Cerebellar cortex (tissue), 1 donor: ENCODE data around the gene POLR3E.

Source experiments
- DNase-seq: peaks from one replicate; pipeline ENCODE4 v3.0.0-alpha.2; 2015; ENCODE audit warnings: low spot score

POLR3E gene

GRCh38 chr16:22297114-22297870 is at the start of gene POLR3E:
POLR3E (plus strand) TSS chr16:22297409; CDS start chr16:22302969, 5,560 bp downstream.
- peak; percentile 97 for DNase-seq

GRCh38 chr16:22250522-22250921 is 46.7 kb upstream of the POLR3E start:
- no peak for DNase-seq

- no peak for DNase-seq
Observed at GRCh38 chr16:22252317-22252716, 44.9 kb upstream of the POLR3E start.

- DNase-seq: no peak
Observed at GRCh38 chr16:22253272-22253671, 43.9 kb upstream of the POLR3E start.

DNA sequence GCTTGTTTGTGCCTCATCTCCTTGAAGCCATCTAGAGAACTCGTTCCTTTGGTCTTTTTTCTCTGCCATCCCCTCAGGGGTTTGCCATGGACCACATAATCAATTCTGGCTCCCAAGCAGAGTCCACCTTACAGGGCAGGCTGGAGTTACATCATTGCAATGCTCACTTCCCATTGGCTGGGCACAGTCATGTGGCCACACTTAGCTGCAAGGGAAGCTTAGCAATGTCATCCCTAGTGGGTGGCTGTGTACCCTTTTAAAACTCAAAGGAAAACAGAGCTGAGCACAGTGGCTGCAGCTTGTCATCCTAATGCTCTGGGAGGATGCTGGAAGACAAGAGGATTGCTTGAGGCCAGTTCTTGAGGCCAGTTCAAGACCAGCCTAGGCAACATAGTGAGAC is 41.9 kb upstream of the POLR3E start:
- no peak for DNase-seq

GRCh38 chr16:22257440-22257839 is 39.8 kb upstream of the POLR3E start:
- no peak for DNase-seq

GRCh38 chr16:22260490-22260889 is 36.7 kb upstream of the POLR3E start:
- DNase-seq: no peak

DNA sequence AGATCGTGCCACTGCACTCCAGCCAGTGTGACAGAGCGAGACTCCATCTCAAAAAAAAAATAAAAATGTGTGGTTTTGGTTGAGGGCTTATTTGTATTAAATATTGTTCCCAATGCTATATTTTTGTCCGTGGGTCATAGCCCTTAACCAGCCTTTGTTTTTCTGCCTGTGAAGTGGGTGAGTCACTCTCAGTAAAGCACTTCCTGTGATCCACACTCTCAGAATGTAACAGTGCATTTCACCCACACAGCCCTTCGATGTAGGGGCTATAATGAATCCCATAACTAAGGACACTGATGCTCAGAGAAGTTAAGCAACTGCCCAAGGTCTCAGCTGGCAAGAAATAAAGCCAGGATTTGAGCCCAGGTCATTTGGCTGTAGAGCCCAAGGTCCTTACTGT is 34.7 kb upstream of the POLR3E start:
- DNase-seq: no peak

- no peak for DNase-seq
Observed at GRCh38 chr16:22264786-22265185, 32.4 kb upstream of the POLR3E start.

DNA sequence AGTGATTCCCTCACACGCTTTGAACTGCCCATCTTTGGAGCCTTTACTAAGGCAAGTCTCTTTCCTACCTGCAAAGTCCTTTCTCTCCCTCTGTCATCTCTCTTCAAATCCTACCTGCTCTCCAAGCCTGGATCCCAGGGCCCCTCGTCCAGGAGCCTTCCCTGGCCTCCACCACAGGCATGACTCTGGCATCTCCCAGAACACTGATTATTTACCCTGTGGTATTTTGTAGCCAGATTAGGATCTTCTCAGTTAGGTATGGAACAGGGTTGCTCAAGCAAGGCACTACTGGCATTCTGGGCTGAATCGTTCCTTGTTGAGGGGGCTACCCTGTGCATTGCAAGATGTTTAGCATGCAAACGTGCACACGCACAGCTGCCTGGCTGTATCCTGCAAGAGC is 31.9 kb upstream of the POLR3E start:
- no peak for DNase-seq

- no peak for DNase-seq
Observed at GRCh38 chr16:22266546-22266945, 30.7 kb upstream of the POLR3E start.

DNA sequence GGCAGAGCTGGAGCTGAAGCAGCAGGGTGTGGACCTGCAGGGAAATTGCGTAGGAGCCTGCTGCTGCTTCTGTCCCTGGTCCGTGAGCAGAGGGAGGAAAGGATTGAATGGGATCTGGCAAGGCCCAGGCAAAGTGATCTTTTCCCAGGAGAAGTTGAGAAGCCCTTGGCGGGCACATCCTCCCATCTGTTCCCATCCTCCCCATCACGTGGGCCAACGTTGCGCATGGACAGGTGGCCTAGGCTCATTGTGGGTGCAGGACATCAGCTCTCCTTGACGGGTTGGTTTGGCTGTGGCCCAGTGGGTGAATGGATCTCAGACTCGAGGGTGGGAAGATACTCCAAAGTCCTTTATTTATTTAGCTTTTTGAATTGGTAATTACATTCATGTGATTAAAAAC is 29.4 kb upstream of the POLR3E start:
- peak; percentile 72 for DNase-seq

DNA sequence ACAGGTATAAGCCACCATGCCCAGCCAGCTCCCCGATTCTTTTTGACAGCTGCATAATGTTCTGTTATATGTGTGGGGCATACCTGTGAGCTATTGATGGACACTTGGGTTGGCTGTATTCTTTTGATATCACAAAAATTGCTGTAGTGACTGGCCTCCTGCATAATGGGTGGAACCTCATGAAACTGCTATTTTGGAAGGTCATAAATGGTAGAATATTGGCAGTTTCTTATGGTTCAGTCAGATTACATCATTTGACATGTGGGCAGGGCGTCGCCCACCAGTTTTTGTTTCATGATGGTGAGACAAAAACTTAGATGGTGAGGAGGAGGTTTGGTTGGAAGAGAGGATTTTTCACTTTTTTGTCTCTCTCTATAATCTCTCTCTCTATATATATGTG is 26.7 kb upstream of the POLR3E start:
- DNase-seq: no peak

DNA sequence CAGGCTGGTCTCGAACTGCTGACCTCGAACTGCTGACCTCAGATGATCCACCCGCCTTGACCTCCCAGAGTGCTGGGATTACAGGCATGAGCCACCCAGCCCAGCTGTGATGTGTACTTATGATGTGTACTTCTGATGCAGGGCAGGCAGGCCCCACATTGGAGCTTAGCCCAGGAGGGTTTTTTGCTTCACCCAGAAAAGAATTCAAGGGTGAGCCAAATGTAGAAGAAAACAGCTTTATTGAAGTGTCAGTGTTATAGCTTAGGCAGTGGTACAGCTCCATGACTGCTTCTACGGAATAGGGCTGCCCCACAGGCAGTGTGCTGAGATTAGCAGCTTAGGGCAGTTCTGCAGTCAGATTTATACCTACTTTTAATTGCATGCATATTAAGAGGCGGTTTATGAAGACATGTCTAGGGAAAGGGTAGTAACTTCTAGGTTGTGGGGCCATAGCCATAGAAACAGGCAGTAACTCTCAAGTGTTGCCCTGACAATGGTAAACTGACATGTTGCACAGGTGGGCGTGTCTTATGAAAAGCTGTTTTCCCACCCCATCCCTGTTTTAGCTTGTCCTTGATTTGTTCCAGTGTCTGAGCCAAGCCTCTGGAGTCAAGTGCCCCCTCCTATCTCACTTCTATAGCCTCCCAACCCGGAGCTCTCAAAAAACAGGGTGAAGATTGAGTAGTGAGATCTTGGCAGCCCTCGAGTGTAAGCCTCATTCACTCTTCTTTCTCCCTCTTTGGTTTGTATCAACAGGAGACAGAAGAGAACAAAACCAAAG is 24.1 kb upstream of the POLR3E start:
- no peak for DNase-seq

DNA sequence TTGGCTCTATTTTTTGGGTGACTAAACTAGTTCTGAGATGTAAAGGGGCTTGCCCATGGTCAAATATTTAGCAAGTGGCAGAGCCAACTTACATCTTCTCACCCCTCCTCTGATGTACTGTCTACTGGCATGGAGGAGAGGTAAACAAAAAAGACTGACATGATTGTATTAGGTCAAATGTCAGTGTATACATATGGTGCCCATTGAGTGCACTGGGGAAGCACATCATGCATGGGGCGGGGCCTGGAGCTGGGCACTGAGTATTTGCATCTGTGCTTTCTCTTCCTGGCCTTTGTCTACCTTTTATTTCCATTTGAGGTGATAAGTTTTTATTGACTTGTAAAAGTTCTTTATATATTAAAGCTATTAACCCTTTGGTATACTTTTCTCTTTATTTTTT is 22.3 kb upstream of the POLR3E start:
- no peak for DNase-seq

- DNase-seq: no peak
Observed at GRCh38 chr16:22278441-22279230, 18.6 kb upstream of the POLR3E start.

DNA sequence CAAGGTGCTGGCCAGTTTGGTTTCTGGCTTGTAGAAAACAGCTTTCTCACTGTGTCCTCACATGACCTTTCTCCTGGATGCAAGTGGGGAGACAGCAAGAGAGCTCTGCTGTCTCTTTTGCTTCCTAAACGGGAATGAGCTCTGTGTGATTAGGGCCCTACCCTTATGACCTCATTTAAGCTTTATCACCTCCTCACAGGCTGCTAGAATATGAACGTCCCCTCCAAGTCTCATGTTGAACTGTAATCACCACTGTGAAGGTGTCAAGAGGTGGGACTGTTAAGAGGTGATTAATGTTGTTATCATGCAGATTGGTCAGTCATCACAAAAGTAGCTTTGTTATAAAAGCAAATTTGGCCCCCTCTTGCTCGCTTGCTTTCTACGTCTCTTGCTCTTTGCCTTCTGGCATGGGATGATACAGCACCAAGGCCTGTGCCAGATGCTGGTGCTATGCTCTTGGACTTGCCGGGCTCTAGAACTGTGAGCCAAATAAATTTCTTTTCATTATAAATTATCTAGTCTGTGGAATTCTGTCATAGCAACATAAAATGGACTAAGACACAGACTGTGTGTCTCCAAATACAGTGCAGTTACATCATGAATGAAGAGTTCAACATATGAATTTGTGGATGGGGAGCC is 14.8 kb upstream of the POLR3E start:
- no peak for DNase-seq

DNA sequence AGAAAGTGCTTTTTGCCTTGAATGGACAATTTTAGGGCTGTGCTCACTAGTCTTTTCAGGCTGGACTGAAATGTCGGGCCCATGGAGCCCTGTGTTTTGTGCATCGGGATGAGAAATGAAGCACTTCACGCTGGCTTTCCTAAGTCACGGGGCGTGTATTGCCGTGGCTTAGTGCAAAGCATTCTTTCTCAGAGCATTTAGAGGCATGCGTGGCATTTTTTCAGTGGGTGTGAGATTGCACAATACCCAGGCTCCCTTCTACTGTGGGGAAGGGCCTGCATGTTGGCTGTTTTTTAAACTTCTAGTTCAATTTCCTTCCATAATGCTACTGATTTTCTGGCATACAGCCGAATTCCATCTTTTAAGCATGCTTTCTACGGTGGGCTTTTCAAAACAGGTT is 12.6 kb upstream of the POLR3E start:
- no peak for DNase-seq

GRCh38 chr16:22285080-22285479 is 12.1 kb upstream of the POLR3E start:
- no peak for DNase-seq

- no peak for DNase-seq
Observed at GRCh38 chr16:22291020-22291419, 6.2 kb upstream of the POLR3E start.

DNA sequence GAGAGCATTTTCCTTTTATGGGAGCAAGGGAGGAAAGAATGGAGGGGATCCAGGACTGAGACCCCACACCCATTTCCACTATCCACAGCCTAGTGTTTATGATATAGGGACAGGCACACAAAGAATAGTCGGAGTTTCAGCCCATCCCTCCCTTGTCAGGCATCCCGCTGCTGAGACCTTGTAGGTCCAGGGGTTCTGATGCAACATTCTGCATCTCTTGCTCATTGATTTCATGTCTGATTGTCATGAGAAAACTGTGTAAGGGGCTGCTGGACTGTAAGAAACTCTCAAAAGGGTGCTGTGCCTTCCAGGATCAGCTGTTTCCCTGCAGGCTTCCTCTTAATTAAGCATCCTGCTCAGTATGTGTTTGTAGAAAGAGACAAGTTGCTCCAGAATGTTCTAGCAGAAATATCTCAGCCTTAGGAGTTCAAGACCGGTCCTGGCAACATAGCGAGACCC is 5.3 kb upstream of the POLR3E start:
- DNase-seq: no peak

GRCh38 chr16:22292320-22292719 is 4.9 kb upstream of the POLR3E start:
- DNase-seq: no peak
